NK-92 (cell line): ENCODE data around the gene NACC2.
"Not testable (repeated sequence)": the region's sequence is repeated elsewhere in the genome, so short reads cannot be mapped to it uniquely, and the experiment has no call there.

Experiments
- DNase-seq: peaks from one replicate; lab custom pipeline; 2025; ENCODE audit not compliant: unreplicated experiment; lab: John Stamatoyannopoulos, UW

The NACC2 gene

DNA sequence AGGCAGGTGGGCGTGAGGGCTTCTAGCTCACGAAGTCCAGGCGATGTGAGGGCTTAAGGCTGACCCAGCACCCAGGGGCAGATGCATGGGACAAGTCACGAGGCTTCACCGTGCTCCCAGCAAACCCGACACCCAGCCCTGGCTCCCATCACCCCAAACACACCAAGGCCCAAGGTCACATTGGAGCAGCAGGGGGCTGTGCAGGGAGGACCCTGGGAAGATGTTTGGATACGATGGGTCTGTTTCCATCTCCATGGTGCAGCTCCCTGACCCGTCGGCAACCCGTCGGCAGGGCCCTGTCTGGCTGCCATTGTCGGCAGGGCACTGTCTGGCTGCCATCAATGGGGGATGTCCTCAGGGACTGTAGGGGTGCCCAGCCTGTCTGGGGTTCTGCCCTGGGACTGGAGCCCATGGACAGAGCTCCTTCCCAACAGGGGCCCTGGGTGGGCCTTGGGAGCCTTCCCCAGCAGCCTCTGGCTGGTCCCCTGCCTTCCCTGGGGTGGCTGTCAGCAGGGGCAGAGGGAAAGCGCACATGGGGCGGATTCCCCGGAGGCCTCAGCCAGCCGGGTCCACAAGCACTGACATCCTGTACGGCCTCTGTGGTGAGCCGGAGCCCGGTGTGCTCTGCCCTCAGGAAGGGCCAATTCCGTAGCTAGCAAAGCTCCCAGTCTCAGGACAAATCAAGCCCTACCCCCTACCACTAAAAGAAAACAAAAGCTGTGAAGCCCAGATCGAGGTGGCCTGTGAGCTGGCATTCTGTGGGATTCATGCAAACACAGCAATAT lies 47.1 kb downstream of the NACC2 start:
- DNase-seq: no peak

DNA sequence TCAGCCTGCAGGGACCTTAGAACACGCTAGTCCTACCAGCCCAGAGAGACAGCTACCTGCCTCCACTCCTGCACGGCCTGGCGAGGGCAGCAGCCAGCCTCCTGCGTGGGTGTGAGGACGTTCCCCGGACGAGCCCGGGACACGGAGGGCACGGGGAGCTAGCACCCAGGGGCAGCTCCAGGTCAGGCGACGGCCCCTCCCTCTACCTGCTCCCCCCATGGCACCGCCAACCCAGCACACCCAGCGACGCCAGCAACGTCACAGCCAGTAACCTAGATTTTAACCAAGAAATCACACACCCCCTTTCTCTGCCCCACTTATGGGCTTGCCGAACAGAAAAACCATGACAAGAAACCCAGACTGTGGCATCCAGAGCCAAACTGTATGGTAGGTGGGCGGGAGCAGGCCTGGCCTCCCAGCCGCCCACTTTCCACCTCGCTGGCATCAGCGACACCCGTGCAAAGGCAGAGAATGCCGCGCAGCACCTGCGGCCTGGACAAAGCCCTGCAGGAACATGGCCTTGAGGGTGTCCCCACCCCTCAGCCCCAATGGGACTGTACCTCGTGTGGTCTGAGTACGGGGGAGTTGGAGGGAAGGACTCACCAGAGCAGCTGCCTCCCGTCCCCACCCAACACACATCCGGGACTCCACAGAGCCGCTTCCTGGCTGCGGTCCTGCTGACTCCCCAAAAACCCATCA lies 47.9 kb downstream of the NACC2 start:
- DNase-seq: no peak

DNA sequence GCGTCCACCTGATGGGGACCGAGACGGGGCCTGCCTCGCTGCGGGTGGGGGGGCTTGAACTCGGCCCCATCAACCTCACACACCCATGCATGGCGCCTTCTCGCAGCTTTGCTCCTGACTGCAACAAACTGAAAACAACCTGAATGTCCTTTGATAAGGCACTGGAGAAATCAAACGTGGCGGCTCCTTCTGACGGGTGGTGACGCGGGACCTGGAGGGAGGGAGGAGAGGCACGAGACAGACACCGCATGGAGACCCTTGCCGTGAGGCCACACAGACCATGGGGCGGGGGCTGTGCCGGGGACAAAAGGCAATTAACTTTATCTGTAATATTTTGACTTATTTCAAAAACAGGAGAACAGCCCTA lies 48.6 kb downstream of the NACC2 start:
- DNase-seq: no peak

DNA sequence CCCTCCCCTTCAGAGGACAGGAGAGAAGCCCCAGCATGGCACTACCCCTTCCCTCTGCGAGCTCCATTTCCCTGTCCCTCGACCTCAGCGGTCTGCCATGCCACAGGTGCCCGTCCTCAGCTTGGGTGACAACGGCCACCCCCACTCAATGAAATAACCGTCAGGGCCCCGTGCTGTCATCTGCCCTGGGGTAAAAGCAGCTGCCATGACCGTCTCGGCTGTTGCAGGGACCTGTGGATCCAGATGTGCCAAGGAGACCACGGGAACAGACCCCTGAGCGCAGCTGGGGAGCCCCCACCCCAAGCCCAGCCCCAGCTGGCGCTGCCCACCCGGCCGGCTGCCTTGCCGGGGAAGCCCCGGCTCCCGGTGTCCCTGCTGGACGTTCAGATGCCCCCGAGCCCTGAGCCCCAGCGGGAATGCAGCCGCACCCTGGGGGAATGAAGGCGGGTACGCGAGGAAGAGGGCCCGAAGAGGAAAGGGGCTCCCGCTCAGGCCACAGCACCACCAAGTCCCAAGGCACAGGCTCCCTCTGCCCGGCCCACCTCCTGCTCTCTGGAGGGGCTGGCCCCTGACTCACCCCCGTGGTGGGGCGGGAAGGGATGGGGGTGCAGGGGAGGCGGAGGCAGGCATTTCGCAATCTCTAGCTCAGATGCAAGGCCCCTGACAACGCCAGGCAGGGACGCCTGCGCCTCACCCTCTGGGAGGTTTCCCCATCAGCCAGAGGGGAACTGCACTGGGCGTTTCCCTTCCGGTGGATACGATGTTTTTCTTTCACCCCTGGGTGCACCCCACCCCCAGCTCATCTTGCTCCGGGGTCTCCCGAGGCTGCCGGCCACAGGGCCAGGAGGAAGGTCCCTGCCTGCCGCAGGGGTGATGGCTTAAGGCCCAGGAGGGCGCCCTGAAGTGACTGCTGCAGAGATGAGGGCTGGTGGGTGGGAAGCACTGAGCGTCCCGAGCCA lies 49.2 kb downstream of the NACC2 start:
- no peak for DNase-seq

DNA sequence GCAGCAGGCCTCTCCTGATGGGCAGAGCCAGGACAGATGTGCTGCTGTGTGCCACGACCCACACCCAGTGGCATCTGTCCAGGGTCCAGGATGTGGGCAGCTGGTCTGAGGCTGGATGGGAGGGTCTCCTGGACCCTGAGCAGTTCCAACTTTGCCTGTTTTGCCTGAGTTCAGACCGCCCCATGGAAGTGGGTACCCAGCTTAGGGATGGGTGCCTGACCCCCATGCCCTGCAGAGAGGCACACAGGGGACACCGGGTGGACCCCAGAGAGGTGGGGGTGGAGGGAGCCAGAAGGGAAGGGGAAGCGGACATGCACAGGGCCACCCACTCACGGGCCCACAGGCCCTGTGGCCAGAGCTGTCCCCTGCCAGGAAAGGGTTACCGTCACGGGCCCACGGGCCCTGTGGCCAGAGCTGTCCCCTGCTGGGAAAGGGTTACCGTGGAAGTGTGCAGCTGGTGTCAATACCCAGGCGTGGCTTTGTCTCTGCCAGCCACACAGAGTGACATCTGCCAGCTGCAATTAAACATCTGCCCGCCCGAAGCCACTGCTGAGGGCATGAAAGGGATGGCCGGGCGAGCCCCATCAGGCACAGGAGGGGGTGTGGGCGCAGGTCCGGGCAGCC lies 50.0 kb downstream of the NACC2 start:
- DNase-seq: no peak

DNA sequence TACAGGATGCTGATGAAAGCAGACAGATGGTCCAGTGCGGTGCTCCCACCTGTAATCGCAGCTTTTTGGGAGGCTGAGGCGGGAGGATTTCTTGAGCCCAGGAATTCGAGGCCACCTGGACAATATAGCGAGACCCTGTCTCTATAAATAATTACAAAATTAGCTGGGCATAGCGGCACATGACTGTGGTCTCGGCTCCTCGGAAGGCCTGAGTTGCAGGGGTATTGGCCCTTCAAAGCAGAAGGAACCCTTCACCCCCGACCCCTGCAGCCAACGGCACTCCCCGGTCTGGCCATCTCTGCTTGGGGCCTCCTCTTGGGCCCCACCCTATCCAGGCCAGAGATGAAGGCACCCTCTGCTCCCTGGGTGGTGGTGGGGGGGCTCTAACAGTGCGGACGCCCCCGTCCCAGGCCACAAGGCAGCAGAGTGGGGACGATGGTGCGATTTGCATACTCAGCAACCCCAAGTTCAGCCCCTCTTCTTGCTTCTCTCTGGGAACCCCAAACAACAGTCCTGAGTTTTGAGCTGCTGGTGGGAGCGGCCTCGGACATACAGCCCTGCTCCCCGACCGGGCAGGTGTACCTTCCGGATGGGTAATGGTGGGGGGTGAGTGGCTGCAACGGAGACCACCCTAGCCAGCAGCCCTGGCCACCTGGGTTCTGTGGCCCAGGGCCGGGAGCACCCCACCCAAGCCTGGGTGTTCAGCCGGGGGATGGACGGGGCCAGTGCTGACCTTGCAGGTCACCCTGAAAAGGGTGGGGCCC lies 50.7 kb downstream of the NACC2 start:
- DNase-seq: no peak

DNA sequence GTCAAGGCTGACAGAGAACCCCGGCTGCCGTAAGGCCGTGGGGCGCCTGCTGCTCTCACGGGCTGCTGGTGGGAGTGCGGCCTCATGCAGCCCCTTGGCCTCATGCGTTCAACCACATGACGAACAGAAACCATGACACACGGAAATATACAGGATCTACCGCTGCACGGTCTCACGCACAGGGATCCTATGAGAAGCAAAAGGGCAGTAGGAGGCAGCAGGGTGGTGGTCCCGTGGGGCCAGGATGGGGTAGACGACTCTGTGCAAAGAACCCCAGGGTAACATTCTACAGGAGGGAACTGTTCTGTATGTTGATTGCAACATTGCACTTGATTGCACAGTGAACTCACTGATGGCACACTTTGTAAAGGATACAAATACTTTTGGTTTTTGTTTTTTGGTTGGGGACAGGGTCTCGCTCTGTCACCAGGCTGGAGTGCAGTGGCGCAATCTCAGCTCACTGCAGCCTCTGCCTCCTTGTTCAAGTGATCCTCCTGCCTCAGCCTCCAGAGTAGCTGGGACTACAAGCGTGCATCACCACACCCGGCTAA lies 51.6 kb downstream of the NACC2 start:
- no peak for DNase-seq

DNA sequence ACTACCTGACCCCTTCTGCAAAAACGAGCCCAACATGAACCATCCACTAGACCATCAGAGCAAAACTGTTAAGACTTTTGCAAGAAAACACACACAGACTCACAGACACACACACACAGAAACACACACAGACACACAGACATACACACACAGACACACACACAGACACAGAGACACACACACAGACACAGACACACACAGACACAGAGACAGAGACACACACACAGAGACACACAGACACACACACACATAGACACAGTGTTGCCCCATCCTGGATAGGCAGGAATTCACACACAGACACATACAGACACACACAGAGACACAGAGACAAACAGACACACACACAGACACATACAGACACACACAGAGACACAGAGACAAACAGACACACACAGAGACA lies 52.5 kb downstream of the NACC2 start:
- DNase-seq: no peak

DNA sequence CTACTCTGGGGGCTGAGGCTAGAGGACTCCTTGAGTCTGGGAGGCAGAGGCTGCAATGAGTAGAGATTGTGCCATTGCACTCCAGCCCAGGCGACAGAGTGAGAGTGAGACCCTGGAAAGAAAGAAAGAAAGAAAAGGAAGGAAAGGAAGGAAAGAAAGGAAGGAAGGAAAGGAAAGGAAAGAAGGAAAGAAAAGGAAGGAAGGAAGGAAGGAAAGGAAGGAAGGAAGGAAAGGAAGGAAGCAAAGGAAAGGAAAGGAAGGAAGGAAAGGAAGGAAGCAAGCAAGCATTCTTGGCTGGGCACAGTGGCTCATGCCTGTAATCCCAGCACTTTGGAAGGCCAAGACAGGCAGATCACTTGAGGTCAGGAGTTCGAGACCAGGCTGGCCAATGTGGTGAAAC lies 54.2 kb downstream of the NACC2 start:
- DNase-seq: not testable (repeated sequence)

DNA sequence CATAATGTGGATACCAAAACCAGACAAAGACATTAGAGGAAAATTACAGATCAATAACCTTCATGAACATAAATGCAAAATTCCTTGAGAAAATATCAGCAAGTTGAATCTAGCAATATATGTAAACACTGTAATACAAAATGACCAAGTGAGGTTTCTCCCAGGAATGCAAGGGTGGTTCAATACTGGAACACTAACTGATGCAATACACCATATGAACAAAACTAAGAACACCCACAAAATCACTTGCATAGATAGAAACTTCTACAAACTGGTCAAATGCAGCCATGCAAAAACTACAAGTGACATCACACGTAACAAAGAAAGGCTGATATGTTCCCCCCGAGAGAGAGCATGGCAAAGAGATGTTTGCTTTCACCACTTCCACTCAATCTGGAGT lies 55.6 kb downstream of the NACC2 start:
- no peak for DNase-seq

DNA sequence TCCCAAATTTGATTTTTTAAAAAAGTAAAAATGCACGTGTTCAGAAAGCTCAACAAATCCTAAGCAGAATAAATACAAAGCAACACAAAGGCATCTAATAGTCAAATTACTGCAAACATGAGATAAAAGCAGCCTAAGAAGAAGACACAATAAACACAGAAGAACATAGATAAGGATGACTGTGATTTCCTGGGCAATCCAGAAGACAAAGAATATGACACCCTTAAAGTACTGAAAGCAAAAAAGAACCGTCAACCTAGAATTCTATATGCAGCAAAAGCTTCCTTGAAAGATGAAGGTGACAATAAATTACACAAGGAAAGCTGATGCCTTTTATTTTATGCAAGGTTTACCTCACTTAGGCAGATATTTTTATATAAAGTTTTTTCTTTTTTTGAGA lies 58.2 kb downstream of the NACC2 start:
- DNase-seq: no peak

DNA sequence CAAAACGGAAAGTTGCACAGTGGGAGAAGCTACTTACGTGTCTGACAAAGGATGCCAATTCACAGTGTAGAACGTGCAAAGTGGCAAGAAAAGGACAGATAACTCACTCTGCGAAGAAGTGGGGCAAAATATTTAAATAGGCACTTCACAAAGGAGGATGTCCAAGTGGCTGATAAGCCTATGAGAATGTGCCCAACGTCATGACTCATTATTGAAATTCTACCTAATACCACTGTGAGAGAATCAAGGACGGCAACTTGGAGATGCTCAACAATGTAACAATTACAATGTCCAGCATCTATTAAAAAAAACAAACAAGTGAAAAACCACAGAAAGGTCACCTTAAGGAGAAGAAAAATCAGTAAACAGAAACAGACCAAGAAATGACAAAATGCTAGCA lies 59.0 kb downstream of the NACC2 start:
- DNase-seq: no peak

DNA sequence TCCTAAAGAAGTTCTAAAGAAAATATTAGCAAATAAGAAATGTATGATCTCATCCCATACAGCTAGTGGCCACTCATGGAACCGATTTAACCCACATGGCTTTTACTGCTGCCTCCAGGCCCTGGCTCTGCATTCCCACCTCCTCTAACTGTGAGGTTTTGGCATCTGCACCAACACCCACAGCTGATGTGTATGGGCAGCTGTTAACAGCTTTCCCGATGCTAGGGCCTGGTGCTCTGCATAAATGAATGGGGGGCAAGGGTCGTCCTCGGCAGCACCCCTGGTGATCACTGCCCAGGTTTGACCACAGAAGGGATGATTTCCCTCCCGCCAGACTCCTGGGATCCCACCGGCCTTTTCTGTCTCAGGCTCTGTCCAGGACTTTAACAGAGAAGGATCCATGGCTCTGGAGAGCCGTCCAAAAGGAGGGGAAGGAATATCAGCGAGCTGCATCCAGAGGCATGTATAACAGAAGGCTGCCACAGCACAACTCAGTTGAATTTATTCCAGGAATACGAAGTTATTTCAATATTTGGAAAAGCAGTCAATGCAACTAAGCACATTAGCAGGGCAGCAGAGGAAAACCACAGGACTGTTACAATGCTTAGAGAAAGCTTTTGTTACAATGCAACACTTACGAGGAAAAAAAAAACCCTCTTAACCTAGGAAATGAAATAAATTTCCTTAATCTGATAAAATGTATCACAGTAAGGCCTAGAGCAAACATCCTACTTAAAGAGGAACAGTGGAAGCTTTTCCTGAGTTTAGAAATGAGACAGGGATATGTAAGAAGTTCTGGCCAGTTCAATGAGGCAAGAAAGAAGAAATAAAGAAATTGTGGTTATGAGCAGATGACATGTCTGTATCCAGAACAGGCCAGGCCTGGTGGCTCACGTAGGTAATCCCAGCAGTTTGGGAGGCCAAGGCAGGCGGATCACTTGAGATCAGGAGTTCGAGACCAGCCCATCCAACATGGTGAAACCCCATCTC lies 63.1 kb downstream of the NACC2 start:
- DNase-seq: no peak

DNA sequence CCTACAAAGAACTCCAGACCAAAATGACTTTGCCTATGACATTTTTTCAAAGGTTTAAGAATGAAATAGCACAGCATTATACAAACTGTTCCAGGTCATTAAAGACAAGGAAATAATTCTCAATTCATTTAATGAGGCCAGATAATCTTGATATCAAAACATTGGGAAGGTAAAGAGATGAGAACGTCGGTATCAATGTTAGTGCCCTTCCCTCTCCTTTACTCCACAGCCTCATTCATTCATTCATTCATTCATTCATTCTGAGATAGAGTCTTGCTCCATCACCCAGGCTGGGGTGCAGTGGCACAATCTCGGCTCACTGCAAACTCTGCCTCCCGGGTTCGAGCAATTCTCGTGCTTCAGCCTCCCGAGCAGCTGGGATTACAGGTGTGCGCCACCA lies 64.0 kb downstream of the NACC2 start:
- no peak for DNase-seq

DNA sequence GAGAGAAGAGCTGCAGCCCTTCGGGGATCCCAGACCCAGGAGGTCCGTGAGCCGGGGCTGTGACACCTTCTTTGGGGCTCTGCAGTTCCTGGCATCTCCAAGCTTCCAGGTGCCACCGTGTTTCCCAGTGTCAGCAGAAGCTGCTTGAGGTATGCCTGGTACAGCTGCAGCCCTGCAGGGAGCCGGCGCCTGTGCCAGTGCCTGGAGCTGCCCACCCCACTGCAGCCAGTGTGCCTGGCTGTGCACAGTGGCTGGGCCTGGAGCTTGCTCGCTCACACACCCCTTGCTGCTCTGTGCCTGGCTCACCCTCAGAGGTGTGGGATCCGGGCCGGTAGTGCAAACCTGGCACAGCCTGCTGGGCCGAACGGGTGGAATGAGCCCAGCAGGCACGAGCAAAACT lies 65.5 kb downstream of the NACC2 start:
- DNase-seq: no peak

DNA sequence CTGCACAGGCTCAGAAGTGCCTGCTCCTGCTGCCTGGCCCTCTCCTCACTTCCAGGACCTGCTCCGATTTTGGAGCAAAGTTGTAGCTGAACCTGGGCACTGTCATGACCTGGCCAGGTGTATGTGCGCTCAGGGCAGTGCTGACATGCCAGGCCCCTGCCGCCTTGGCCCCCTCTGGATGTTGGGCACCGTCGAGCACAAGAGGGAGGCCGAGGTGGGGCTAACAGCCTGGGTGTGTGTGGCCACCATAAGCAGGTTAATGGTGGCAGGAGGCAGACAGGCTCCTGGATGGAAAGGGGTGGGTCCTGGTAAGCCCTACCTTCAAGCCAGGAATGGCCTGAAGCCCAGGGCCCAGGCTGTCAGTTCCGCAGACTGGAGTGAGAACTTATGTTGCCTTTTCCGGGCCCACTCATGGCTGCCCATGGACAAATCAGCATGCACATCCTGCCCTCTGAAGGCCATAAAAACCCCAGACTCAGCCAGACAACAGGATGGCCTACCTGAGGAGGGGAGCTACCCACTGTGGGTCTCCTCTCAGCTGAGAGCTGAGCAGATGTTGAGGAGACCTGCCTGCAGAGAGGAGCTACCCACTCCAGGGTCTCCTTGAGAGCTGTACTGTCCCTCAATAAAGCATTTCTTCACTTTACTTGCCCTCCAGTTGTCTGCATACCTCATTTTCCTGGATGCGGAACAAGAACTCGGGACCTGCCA lies 66.2 kb downstream of the NACC2 start:
- DNase-seq: no peak

DNA sequence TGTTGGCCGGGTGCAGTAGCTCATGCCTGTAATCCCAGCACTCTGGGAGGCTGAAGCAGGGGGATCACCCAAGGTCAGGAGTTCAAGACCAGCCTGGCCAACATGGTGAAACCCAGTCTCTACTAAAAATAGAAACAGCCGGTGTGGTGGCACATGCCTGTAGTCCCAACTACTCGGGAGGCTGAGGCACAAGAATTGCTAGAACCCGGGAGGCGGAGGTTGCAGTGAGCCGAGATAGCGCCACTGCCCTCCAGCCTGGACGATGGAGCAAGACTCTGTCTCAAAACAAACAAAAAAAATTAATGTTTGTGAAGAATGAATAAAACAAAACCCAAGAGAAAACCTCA lies 68.2 kb downstream of the NACC2 start:
- not testable (repeated sequence) for DNase-seq

DNA sequence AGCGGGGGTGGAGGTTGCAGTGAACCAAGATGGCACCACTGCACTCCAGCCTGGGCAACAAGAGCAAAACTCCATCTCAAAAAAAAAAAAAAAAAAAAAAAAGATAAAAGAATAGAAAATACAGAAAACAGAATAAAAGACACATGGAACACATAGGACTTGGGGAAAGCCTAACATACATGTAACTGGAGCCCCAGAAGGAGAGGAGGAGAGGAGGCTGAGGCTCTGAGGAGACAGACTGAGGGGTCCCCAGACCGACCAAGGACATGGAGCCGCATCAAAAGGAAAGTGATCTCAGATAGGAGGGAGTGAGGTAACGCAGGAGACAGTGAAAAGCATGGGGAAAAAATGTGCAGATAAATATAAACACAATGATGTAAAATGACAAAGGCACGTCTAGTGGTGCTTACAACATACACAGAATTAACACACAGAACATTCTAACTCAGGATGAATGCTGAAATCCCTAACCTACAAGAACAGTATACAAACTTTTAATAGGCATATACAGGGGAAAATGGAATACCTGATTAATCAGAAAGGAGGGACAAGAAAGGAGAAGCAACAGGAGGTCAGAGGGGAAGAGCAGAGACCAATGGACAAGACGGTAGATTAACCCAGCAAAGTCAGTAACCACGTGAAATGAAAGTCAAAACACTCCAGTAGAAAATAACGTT lies 68.7 kb downstream of the NACC2 start:
- no peak for DNase-seq
